ENCODE results near the gene YIPF1. TPM values are rescaled to one million over a fixed set of nuclear protein-coding genes. Genes with fewer than 3 reads are reported as not detected.

The YIPF1 gene
- total and polyA plus RNA-seq, 10 of the 15 experiments (the other 5 are each of a cell fraction or from before 2014, with no cell fraction given), result 13.0 to 36.0 (median 20.3) TPM

GRCh38 chr1:53825306-53825705 is 64.3 kb downstream of the YIPF1 start:
- Histone ChIP-seq H3K36me3 (ENCODE audit: control insufficient read depth in 2 of 2, insufficient read depth in 2 of 2, low read length in 1 of 2) (peaks cover 5 to 13% of the 10 kb centered on the region in 2 experiments), H3K4me2 (ENCODE audit: control insufficient read depth, insufficient read depth) (no peak overlapping the region), H2AFZ (ENCODE audit: control insufficient read depth, low read depth, low read length) (no peak overlapping the region), H3K27ac (ENCODE audit: control insufficient read depth, insufficient read depth) (no peak overlapping the region), H3K4me3 (no peak overlapping the region), H4K20me1 (ENCODE audit: control insufficient read depth, insufficient read depth) (no peaks in the 10 kb centered on the region), H3K9me3 (replicated peaks; ENCODE audit: control insufficient read depth, insufficient read depth, low read length) (no peaks in the 10 kb centered on the region), H3K4me1 (ENCODE audit: control insufficient read depth, insufficient read depth, low read length) (no peaks in the 10 kb centered on the region), H3K79me2 (ENCODE audit: control insufficient read depth, insufficient read depth, low read length) (no peaks in the 10 kb centered on the region), H3K27me3 (replicated peaks in 1 of 2; ENCODE audit: control insufficient read depth in 2 of 2, insufficient read depth in 2 of 2, low read length in 1 of 2) (no peaks in the 10 kb centered on the region), H3K9ac (ENCODE audit: control insufficient read depth, insufficient read depth, low read length) (no peak overlapping the region)
- SMC1A ChIA-PET (ENCODE audit: uncharacterized antibody, unreplicated experiment), result interaction anchor here (1.2 kb wide), 2 partner anchors 36 to 43 kb away, joined by 3 read pairs; no protein-coding TSS in a partner anchor
- BruUV-seq (replicated peaks), result no TSS peak
- POLR2A ChIA-PET, result interaction anchor here (0.5 to 1.8 kb wide), 2 partner anchors 9 to 390 kb away, joined by 4 to 11 read pairs; no protein-coding TSS in a partner anchor
- CTCF ChIA-PET, result interaction anchor here (0.7 kb wide), 1 partner anchor 60 kb away, joined by 3 read pairs; no protein-coding TSS in a partner anchor
- ATAC-seq, result no peak
- RAD21 ChIA-PET (ENCODE audit: unreplicated experiment), result no interaction called here
- no peak for FAIRE-seq
- in situ Hi-C loops (cut with MboI), result no loop called here
- TF ChIP-seq SMC3 (IDR thresholded peaks at IDR 0.05; ENCODE audit: borderline replicate concordance, low read length), result no peak
- TF ChIP-seq GABPA (IDR thresholded peaks at IDR 0.05; ENCODE audit: low read depth), result no peak
- TF ChIP-seq NR2F1 (conservative IDR thresholded peaks at IDR 0.05), result no peak
- TF ChIP-seq SREBF2 (IDR thresholded peaks at IDR 0.05; ENCODE audit: low read length), result no peak
- TF ChIP-seq BCL11A (IDR thresholded peaks at IDR 0.05; ENCODE audit: low read depth, low read length), result no peak
- no peak for TF ChIP-seq NR2C2 (IDR thresholded peaks at IDR 0.05; ENCODE audit: borderline replicate concordance, control insufficient read depth, insufficient read length, low read depth)
- no peak for TF ChIP-seq LARP7 (IDR thresholded peaks at IDR 0.05)
- TF ChIP-seq E4F1 (IDR thresholded peaks at IDR 0.05; ENCODE audit: borderline replicate concordance, partially characterized antibody), result no peak
- no peak for TF ChIP-seq ATF3 (IDR thresholded peaks at IDR 0.05; ENCODE audit: borderline replicate concordance, extremely low read depth, low read depth, low read length)
- TF ChIP-seq SKIL (IDR thresholded peaks at IDR 0.05; ENCODE audit: low read depth, poor library complexity, severe bottlenecking), result no peak
- no peak for TF ChIP-seq YBX1 (IDR thresholded peaks at IDR 0.05)
- no peak for TF ChIP-seq ASH2L (IDR thresholded peaks at IDR 0.05; ENCODE audit: borderline replicate concordance, low read depth)
- TF ChIP-seq TCF3 (IDR thresholded peaks at IDR 0.05; ENCODE audit: borderline replicate concordance, insufficient read depth, low read depth, low read length), result no peak
- TF ChIP-seq POU2F2 (IDR thresholded peaks at IDR 0.05; ENCODE audit: borderline replicate concordance, low read depth, low read length), result no peak
- WGBS (ENCODE audit: insufficient coverage, insufficient replicate concordance, low lambda C conversion rate, missing lambda C conversion rate), result 80% methylated on average over 6 of the region's 6 CpGs
- DNase-seq (ENCODE audit: low read depth, low spot score), result no peak
- intact Hi-C loops (cut with micrococcal nuclease; ENCODE audit: unreplicated experiment), result no loop called here
